GM12873 (cell line): ENCODE measurements around the gene R3HDM4.

ENCODE experiments used
- TF ChIP-seq, protein P1 (sequence below): IDR thresholded peaks from 2 replicates; pipeline ENCODE4 v1.5.1; 2012; ENCODE audit warnings: low read depth, mild to moderate bottlenecking, moderate library complexity, low read length, control low read depth; ENCODE audit not compliant: insufficient read depth; ENCODE audit errors: missing control alignments

The R3HDM4 gene

GRCh38 chr19:931860-932647 is 19.0 kb upstream of the R3HDM4 start:
- TF ChIP-seq, protein P1, sequence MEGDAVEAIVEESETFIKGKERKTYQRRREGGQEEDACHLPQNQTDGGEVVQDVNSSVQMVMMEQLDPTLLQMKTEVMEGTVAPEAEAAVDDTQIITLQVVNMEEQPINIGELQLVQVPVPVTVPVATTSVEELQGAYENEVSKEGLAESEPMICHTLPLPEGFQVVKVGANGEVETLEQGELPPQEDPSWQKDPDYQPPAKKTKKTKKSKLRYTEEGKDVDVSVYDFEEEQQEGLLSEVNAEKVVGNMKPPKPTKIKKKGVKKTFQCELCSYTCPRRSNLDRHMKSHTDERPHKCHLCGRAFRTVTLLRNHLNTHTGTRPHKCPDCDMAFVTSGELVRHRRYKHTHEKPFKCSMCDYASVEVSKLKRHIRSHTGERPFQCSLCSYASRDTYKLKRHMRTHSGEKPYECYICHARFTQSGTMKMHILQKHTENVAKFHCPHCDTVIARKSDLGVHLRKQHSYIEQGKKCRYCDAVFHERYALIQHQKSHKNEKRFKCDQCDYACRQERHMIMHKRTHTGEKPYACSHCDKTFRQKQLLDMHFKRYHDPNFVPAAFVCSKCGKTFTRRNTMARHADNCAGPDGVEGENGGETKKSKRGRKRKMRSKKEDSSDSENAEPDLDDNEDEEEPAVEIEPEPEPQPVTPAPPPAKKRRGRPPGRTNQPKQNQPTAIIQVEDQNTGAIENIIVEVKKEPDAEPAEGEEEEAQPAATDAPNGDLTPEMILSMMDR, result no peak

DNA sequence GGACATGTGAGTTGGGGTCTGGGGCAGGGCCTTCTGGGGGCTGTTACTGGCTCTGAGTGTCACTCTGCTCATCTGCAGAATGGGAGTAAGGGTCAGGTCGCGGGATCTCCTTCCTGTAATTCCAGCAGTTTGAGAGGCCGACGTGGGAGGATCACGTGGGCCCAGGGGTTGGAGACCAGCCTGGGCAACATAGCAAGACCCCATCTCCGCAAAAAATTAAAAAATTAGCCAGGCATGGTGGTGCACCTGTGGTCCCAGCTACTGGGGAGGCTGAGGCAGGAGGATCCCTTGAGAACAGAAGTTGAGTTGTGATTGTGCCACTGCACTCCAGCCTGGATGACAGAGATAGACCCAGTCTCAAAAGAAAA is 16.9 kb upstream of the R3HDM4 start:
- TF ChIP-seq, protein P1, result no peak

DNA sequence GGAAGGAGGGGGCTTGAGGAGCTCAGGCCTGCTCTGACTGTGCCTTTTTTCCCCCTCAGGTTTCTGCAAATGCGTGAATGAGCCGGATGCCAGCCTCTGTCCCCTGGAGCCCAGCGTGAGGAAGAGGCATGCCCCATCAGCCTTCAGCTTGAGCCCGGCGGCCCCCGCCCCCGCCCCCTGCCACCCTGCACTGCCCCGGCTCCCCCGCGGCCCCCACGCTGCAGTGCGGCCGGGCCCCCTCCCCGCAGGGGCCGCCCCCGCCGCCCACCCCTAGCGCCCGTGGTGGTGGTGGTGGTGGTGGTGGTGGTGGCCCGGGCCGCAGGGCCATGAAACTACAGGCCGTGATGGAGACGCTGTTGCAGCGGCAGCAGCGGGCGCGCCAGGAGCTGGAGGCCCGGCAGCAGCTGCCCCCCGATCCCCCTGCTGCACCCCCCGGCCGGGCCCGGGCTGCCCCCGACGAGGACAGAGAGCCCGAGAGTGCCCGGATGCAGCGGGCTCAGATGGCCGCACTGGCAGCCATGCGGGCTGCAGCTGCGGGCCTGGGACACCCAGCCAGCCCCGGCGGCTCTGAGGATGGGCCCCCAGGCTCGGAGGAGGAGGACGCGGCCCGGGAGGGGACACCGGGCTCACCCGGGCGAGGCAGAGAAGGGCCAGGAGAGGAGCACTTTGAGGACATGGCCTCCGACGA is 16.3 kb upstream of the R3HDM4 start:
- TF ChIP-seq, protein P1, result no peak

GRCh38 chr19:928471-929202 is 15.6 kb upstream of the R3HDM4 start:
- TF ChIP-seq, protein P1, result no peak

DNA sequence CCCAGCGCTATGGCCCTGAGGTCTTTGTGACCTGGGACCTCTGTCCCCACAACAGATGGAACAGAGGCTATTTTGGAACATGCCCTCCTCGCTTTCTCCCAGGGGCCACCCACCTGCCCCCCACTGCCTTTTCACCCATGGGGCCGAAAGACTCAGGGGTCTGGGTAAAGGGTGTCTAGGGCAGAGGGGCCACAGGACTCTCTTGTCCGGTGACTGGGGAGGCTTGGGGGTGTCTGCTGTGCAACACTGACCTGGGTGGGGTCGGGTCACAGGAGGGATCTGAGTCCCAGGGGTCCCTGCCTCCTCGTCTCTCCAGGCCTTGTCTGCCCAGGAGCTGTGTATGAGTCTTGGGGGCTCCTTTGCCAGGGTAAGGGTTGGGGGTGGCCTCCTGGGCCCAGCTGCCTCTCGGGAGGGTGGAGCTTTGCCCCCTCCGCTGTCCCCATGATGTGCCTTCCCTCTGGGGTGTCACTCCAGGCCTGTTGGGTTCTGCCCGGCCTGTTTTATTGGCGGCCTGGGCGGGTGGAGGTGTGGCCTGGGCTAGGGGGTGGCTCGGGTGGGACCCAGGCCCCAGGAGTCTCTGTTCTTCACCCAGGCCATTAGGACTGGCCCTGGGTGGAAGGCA is 14.9 kb upstream of the R3HDM4 start:
- TF ChIP-seq, protein P1, result no peak

DNA sequence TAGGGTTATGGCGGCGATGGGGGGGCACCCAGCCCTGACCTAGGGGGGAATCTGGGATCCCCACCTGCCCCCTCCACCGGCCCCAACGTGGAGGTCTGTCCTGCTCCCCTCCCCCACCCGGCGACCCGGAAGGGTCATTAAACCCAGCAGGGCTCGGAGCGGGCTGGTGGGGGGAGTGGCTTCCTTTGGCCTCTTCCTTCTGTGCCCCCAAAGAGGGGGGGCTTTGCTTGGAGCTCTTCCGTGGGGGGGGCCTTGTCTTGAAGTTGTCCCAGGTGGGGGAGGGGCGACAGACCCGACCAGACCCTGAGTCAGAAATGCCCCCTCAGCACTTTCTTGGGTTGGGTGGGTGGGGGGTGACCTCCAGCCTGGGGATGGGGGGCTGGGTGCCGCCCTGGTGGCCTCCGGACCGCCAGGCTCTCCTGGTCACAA is 14.3 kb upstream of the R3HDM4 start:
- TF ChIP-seq, protein P1, result no peak

DNA sequence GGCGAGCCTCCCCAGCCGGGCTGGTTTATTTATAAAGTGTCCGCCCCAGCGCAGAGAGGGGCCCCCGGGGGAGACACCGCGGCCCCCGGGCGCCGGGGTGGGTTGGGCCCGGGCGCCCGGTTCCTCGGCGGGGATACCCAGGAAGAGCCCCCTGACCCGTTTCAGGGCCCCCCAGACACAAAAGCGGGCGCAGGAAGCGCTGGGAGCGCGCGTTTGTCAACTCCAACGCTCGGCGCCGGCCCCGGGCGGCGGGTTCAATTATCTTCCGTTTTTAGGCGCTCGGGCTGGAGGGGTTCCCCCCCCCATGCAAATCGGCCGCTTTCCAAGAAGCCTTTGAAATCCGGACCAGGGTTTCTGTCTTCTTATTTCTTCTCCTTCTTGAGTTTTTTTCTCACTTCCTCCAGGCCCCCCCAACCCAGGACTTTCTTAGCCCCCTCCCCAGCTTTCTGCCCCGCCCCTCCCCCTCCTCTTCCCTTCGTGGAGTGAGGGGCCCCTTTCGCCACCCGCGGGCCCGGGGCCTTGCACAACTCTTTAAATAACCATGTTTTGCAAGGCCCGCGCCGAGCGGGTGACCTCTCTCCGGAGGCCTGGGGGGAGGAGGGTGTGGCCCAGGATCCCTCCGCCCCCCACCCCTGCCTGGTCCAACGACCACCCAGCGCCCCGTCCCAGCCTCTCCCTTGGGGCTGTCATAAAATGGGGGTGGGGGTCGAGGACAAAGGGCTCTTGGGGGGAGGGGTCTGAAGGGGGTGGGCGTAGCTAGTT is 13.8 kb upstream of the R3HDM4 start:
- TF ChIP-seq, protein P1, result no peak
